Measurements from ENCODE around the gene TOLLIP.
"Not testable (repeated sequence)": the region's sequence is repeated elsewhere in the genome, so short reads cannot be mapped to it uniquely, and the experiment has no call there.

Gene TOLLIP

GRCh38 chr11:1309498-1310317 is at the start of gene TOLLIP:
TSS of gene TOLLIP (minus strand) at chr11:1309632. CDS start at chr11:1309498, 134 bp downstream.
- DNase-seq: peak; percentile 87 to 95

DNA sequence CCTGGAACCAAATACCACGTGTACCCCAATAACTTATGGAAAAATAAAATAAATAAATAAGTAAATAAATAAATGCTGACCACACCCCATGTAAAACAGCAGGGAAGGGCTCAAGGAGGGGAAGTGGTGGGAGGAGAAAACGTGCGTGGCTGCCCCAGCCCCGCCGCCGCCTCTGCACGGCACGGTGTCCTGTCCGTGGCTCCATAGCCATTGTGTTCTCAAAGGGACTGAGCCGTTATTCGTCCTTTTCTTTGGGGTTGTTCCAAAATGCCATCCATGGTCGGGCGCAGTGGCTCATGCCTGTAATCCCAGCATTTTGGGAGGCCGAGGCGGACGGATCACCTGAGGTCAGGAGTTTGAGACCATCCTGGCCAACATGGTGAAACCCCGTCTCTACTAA is 49.5 kb upstream of the TOLLIP start:
- DNase-seq: not testable (repeated sequence)

- DNase-seq: no peak
These were observed 48.9 kb upstream of the TOLLIP start for GRCh38 chr11:1358286-1358685.

DNA sequence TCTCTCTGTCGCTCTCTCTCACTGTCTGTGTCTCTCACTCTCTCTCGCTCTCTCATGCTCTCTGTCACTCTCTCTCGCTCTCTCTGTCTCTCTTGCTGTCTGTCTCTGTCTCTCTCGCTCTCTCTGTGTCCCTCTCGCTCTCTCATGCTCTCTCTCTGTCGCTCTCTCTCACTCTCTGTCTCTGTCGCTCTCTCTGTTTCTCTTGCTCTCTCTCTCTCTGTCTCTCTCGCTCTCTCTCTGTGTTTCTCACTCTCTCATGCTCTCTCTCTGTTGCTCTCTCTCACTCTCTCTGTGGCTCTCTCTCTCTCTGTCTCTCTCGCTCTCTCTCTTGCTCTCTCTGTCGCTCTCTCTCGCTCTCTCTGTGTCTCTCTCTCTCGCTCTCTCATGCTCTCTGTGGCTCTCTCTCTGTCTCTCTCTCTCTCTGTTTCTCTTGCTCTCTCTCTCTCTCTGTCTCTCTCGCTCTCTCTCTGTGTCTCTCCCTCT is 47.1 kb upstream of the TOLLIP start:
- DNase-seq: no peak

- DNase-seq: no peak
These were observed 46.6 kb upstream of the TOLLIP start for GRCh38 chr11:1356007-1356435.

- no peak for DNase-seq
These were observed 44.9 kb upstream of the TOLLIP start for GRCh38 chr11:1354125-1354938.

- DNase-seq: no peak
These were observed 44.1 kb upstream of the TOLLIP start for GRCh38 chr11:1353383-1354124.

DNA sequence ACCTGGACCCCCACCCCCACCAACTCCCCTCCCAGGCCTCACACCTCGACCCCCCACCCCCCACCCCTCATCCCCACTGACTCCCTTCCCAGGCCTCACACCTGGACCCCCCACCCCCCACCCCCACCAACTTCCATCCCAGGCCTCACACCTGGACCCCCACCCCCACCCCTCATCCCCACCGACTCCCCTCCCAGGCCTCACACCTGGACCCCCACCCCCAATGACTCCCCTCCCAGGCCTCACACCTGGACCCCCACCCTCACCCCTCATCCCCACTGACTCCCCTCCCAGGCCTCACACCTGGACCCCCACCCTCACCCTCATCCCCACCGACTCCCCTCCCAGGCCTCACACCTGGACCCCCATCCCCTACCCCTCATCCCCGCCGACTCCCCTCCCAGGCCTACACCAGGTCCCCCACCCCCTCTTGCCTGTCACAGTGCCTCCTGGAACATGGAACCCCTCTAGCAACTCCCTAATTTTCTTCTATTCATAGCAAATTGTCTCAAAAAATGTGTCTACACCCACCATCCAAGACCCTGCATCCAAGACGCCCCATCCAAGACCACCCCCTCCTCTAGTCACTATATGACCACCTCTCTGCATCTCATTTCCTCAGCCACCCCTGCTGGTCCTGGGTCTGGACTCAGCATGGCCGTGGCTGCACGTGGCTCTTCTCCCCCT is 43.4 kb upstream of the TOLLIP start:
- DNase-seq: no peak

DNA sequence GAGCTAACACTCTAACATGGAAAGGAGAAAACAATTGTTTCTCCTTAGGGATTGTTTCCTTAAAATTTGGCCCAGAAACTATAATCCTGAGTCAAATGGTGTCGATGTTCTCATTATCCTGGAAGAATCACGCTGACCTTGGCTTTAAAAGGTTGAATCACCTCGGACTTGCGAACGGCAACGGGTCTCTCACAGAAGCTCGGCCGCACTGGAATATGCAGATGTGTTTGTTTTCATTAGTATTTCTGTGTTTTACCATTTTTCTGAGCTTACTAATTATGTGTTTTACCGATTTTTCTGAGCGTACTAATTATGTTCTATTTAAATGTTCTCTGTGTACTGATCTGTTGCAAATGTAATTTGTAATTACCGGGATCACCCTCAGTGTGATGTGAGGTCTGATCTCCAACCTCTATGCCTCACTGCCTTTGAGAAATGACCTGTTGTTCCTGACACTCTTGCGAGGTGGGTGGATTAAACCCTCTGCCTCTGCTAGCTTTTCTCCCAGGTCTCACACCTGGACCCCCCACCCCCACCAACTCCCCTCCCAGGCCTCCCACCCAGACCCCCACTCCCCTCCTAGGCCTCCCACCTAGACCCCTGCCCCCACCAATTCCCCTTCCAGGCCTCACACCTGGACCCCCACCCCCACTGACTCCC is 42.0 kb upstream of the TOLLIP start:
- no peak for DNase-seq

DNA sequence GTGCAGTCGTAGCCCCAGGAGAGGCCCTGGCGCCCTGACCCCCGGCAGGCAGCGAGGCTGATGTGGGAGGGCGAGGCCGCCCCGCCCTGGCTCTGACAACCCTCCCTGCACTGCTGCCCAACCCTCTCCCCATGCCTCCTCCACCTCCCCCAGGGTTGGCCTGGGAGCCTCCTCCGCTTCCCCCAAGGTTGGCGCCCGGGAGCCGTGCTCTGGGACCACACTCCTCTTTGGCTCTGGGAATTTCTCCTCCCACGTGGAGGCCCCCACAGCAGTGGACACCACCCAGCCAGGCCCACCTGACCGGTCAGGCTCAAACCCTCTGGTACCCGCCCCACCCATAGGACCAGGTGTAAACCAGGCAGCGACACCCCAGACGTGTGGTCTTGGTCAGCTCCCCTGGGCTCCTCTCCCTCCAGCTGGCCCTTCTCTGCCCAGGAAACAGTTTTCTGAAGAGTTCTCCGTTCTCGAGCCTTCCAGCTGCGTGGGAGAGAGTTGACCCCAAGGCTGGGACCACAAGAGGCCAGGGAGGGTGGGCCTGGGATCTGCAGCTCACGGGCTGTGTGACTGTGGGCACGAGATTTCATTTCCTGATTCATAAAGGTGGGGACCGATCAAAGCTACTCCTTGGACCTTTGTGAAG is 40.8 kb upstream of the TOLLIP start:
- DNase-seq: no peak

GRCh38 chr11:1349327-1350041 is 40.1 kb upstream of the TOLLIP start:
- no peak for DNase-seq

GRCh38 chr11:1348796-1349326 is 39.4 kb upstream of the TOLLIP start:
- DNase-seq: no peak

DNA sequence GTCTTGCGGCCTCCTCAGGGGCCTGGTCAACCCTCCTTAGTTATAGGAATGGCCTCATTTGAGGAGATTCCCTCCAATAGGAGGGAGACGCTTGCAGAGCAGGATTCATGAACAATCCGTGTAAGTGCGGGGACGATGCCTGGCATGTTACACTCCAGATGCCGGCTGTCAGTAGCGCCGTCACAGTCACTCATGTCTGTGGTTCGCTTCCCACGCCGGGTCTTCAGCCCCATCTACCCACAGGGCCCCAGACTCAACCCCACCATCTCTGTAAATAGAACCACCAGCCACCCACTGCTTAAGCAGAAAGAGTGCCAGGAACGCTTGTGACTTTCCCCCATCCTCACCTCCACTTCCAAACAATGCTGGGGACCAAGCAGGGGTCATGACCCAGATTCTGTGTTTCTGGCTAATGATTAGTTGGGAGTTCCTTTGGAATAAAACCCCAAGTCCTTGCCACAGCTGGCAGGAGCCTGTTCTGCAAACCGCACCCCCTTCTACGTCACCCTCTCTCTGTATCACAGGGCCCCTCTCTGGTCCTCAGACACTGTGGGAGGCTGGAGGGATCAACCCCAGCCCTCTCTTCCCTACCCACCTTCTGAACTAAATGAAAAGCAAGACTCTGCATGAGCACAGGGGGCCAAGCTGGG is 38.8 kb upstream of the TOLLIP start:
- no peak for DNase-seq

GRCh38 chr11:1347411-1347999 is 38.1 kb upstream of the TOLLIP start:
- not testable (repeated sequence) for DNase-seq

GRCh38 chr11:1346669-1347390 is 37.4 kb upstream of the TOLLIP start:
- DNase-seq: no peak

GRCh38 chr11:1345737-1346513 is 36.5 kb upstream of the TOLLIP start:
- DNase-seq: no peak

DNA sequence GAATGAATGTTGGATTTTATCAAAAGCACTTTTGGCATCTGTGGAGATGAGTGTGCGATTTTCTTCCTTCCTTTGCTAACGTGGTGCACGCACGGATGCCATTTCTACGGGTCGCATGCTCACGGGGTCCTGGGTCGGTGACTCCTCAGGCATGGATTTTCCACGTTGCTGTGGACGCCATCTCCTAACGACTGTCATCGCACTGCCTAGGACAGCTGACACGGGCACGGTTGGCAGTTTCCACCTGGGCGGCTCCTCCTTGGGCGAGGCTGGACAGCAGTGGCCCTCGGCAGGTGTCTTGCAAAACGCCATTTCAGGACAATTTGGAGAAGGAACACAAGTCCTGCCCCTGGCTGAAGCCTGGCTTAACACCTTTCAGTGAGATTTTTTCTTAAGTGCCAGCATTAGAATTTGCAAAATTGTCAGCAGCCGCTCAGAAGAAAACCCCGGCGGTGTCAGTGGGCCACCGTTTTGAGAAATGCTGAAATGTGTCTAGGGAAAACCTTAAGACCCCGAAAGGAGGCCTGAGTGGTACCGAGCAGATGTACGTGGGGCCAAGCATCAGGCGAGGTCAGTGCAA is 34.7 kb upstream of the TOLLIP start:
- DNase-seq: no peak

Measured in bone marrow (tissue), 2 donors.